ENCODE data around the gene RPL39L.

GRCh38 chr3:187074846-187075245, 64.5 kb downstream of the RPL39L start:
- TF ChIP-seq BCL3 (IDR thresholded peaks at IDR 0.05; ENCODE audit: borderline replicate concordance, insufficient read depth, low read depth, low read length, poor library complexity, severe bottlenecking) (no peak), FOXM1 (IDR thresholded peaks at IDR 0.05; ENCODE audit: low read depth, low read length) (no peak), POLR2A (IDR thresholded peaks at IDR 0.05; ENCODE audit: low read depth, low read length) (no peak), MTA2 (IDR thresholded peaks at IDR 0.05; ENCODE audit: low read depth) (no peak), SIN3A (IDR thresholded peaks at IDR 0.05; ENCODE audit: low read depth, low read length) (no peak), MYC (IDR thresholded peaks at IDR 0.05; ENCODE audit: insufficient read depth, insufficient read length, insufficient replicate concordance, low read length, severe bottlenecking) (no peak), CTCF (IDR thresholded peaks at IDR 0.05 in 2 of 3, conservative IDR thresholded peaks at IDR 0.05 in 1 of 3; ENCODE audit: control insufficient read depth in 2 of 3, extremely low read depth in 1 of 3, insufficient read depth in 1 of 3, low read depth in 3 of 3, low read length in 3 of 3) (no peak), KLF5 (IDR thresholded peaks at IDR 0.05; ENCODE audit: partially characterized antibody) (no peak)

All from GM12878 (cell line).